Activated T-cell treated with anti-CD3 and anti-CD28 coated beads, Interleukin-2, amount 50 U/mL, for 4 hours (primary cell): ENCODE results near the gene PACRG. TPM values are rescaled to one million over a fixed set of nuclear protein-coding genes. Genes with fewer than 3 reads are reported as not detected.

ENCODE experiments used
- ATAC-seq, 2 donors: fragments of 200-7000 bp; cut with Tn5 transposase; one replicate each; pipeline ENCODE4 v1.10.0; 2021
- DNase-seq: peaks from one replicate; pipeline ENCODE4 v3.0.0-alpha.2; 2020
- H3K27me3 Mint-ChIP-seq: one replicate; pipeline ENCODE4 v1.8.0; 2021; ENCODE audit warnings: low read depth, mixed read lengths
- H3K36me3 Mint-ChIP-seq: one replicate; pipeline ENCODE4 v1.8.0; 2022; ENCODE audit warnings: mixed read lengths; ENCODE audit not compliant: insufficient read depth
- H3K4me1 Mint-ChIP-seq: one replicate; pipeline ENCODE4 v1.8.0; 2021; ENCODE audit warnings: low read depth, mixed read lengths
- H3K4me3 Mint-ChIP-seq: one replicate; pipeline ENCODE4 v1.8.0; 2021; ENCODE audit warnings: mild to moderate bottlenecking, moderate library complexity, mixed read lengths
- H3K9me3 Mint-ChIP-seq: one replicate; pipeline ENCODE4 v1.8.0; 2021; ENCODE audit warnings: mixed read lengths
- total RNA-seq, 3 donors: library from RNA; stranded (reverse); gene quantifications; one replicate each; pipeline ENCODE4 v1.2.1, GENCODE V29; 2021

PACRG gene
- total RNA-seq, 3 donors from 2014 or later = not detected

- peaks cover 3% of the 10 kb centered on the region for H3K27me3 Mint-ChIP-seq
- H3K4me1 Mint-ChIP-seq = no peaks in the 10 kb centered on the region
- no peaks in the 10 kb centered on the region for H3K36me3 Mint-ChIP-seq
- ATAC-seq = no peak
- no peak for DNase-seq
- H3K4me3 Mint-ChIP-seq = no peak overlapping the region
- H3K9me3 Mint-ChIP-seq = no peaks in the 10 kb centered on the region
Measured at GRCh38 chr6:163175301-163175700, 447.5 kb downstream of the PACRG start.

- H3K9me3 Mint-ChIP-seq = no peaks in the 10 kb centered on the region
- H3K4me3 Mint-ChIP-seq = no peak overlapping the region
- no peak for ATAC-seq
- peaks cover 5% of the 10 kb centered on the region for H3K27me3 Mint-ChIP-seq
- DNase-seq = no peak
- H3K36me3 Mint-ChIP-seq = no peaks in the 10 kb centered on the region
- H3K4me1 Mint-ChIP-seq = no peaks in the 10 kb centered on the region
Measured at GRCh38 chr6:163176097-163176496, 448.3 kb downstream of the PACRG start.

GRCh38 chr6:163177007-163177406, 449.2 kb downstream of the PACRG start:
- ATAC-seq (no peak), DNase-seq (no peak)
- Mint-ChIP-seq H3K4me3 (no peak overlapping the region), H3K36me3 (no peaks in the 10 kb centered on the region), H3K27me3 (peaks cover 5% of the 10 kb centered on the region), H3K4me1 (no peaks in the 10 kb centered on the region), H3K9me3 (no peaks in the 10 kb centered on the region)

- Mint-ChIP-seq H3K36me3 (no peaks in the 10 kb centered on the region), H3K4me3 (no peak overlapping the region), H3K27me3 (peaks cover 5% of the 10 kb centered on the region), H3K9me3 (no peaks in the 10 kb centered on the region), H3K4me1 (no peaks in the 10 kb centered on the region)
- ATAC-seq (no peak), DNase-seq (no peak)
Measured at GRCh38 chr6:163177892-163178420, 450.2 kb downstream of the PACRG start.

GRCh38 chr6:163179061-163179460, 451.3 kb downstream of the PACRG start:
- no peak overlapping the region for H3K4me3 Mint-ChIP-seq
- DNase-seq (no peak), ATAC-seq (no peak)
- peaks cover 5% of the 10 kb centered on the region for H3K27me3 Mint-ChIP-seq
- H3K36me3 Mint-ChIP-seq = no peaks in the 10 kb centered on the region
- no peaks in the 10 kb centered on the region for H3K9me3 Mint-ChIP-seq
- H3K4me1 Mint-ChIP-seq = no peaks in the 10 kb centered on the region

- peaks cover 5% of the 10 kb centered on the region for H3K27me3 Mint-ChIP-seq
- no peak for ATAC-seq
- H3K9me3 Mint-ChIP-seq = no peaks in the 10 kb centered on the region
- H3K36me3 Mint-ChIP-seq = no peaks in the 10 kb centered on the region
- H3K4me1 Mint-ChIP-seq = no peaks in the 10 kb centered on the region
- no peak for DNase-seq
- no peak overlapping the region for H3K4me3 Mint-ChIP-seq
Measured at GRCh38 chr6:163179721-163180120, 451.9 kb downstream of the PACRG start.

GRCh38 chr6:163180874-163181541, 453.2 kb downstream of the PACRG start:
- Mint-ChIP-seq H3K27me3 (peaks cover 2% of the 10 kb centered on the region), H3K4me1 (no peaks in the 10 kb centered on the region), H3K4me3 (no peak overlapping the region), H3K9me3 (no peaks in the 10 kb centered on the region), H3K36me3 (no peaks in the 10 kb centered on the region)
- DNase-seq = no peak
- no peak for ATAC-seq

- Mint-ChIP-seq H3K4me1 (no peaks in the 10 kb centered on the region), H3K36me3 (no peaks in the 10 kb centered on the region), H3K9me3 (no peaks in the 10 kb centered on the region), H3K4me3 (no peak overlapping the region), H3K27me3 (peaks cover 2% of the 10 kb centered on the region)
- ATAC-seq = no peak
- DNase-seq = no peak
Measured at GRCh38 chr6:163181666-163182180, 453.9 kb downstream of the PACRG start.

GRCh38 chr6:163182696-163183095, 454.9 kb downstream of the PACRG start:
- no peaks in the 10 kb centered on the region for H3K9me3 Mint-ChIP-seq
- no peaks in the 10 kb centered on the region for H3K4me1 Mint-ChIP-seq

GRCh38 chr6:163183806-163184205, 456.0 kb downstream of the PACRG start:
- H3K36me3 Mint-ChIP-seq = no peaks in the 10 kb centered on the region
- H3K9me3 Mint-ChIP-seq = no peaks in the 10 kb centered on the region
- no peak for DNase-seq
- no peaks in the 10 kb centered on the region for H3K4me1 Mint-ChIP-seq
- ATAC-seq = no peak
- H3K27me3 Mint-ChIP-seq = peaks cover 2% of the 10 kb centered on the region
- H3K4me3 Mint-ChIP-seq = no peak overlapping the region

More at GRCh38 chr6:163182696-163183095, 454.9 kb downstream of the PACRG start:
- ATAC-seq = no peak
- DNase-seq = no peak
- H3K4me3 Mint-ChIP-seq = no peak overlapping the region
- H3K36me3 Mint-ChIP-seq = no peaks in the 10 kb centered on the region
- H3K27me3 Mint-ChIP-seq = peaks cover 2% of the 10 kb centered on the region

GRCh38 chr6:163185744-163186143, 458.0 kb downstream of the PACRG start:
- ATAC-seq (no peak), DNase-seq (no peak)
- no peaks in the 10 kb centered on the region for H3K4me1 Mint-ChIP-seq
- H3K27me3 Mint-ChIP-seq = peaks cover 1% of the 10 kb centered on the region
- no peak overlapping the region for H3K4me3 Mint-ChIP-seq
- H3K9me3 Mint-ChIP-seq = no peaks in the 10 kb centered on the region
- H3K36me3 Mint-ChIP-seq = no peaks in the 10 kb centered on the region

GRCh38 chr6:163186527-163186926, 458.8 kb downstream of the PACRG start:
- H3K27me3 Mint-ChIP-seq = peaks cover 2% of the 10 kb centered on the region
- no peaks in the 10 kb centered on the region for H3K4me1 Mint-ChIP-seq
- no peaks in the 10 kb centered on the region for H3K36me3 Mint-ChIP-seq
- no peak overlapping the region for H3K4me3 Mint-ChIP-seq
- DNase-seq (no peak), ATAC-seq (no peak)
- no peaks in the 10 kb centered on the region for H3K9me3 Mint-ChIP-seq

GRCh38 chr6:163187201-163187600, 459.4 kb downstream of the PACRG start:
- DNase-seq (no peak), ATAC-seq (no peak)
- no peaks in the 10 kb centered on the region for H3K9me3 Mint-ChIP-seq
- H3K4me3 Mint-ChIP-seq = no peak overlapping the region
- peaks cover 2% of the 10 kb centered on the region for H3K27me3 Mint-ChIP-seq
- H3K4me1 Mint-ChIP-seq = no peaks in the 10 kb centered on the region
- no peaks in the 10 kb centered on the region for H3K36me3 Mint-ChIP-seq

- Mint-ChIP-seq H3K4me1 (no peaks in the 10 kb centered on the region), H3K27me3 (peaks cover 2% of the 10 kb centered on the region), H3K36me3 (no peaks in the 10 kb centered on the region), H3K9me3 (no peaks in the 10 kb centered on the region), H3K4me3 (no peak overlapping the region)
- DNase-seq (no peak), ATAC-seq (no peak)
Measured at GRCh38 chr6:163187606-163188005, 459.8 kb downstream of the PACRG start.

GRCh38 chr6:163188746-163189145, 461.0 kb downstream of the PACRG start:
- Mint-ChIP-seq H3K9me3 (no peaks in the 10 kb centered on the region), H3K4me3 (no peak overlapping the region), H3K4me1 (no peaks in the 10 kb centered on the region), H3K27me3 (peaks cover 2% of the 10 kb centered on the region), H3K36me3 (no peaks in the 10 kb centered on the region)
- no peak for DNase-seq
- ATAC-seq = no peak
